ENCODE results near the gene HTT. TPM values are rescaled to one million over a fixed set of nuclear protein-coding genes. Genes with fewer than 3 reads are reported as not detected.

Gene HTT
- total RNA-seq, 8 experiments from 2014 or later = 21.9 to 102 (median 30.1) TPM

GRCh38 chr4:3207531-3208037 lies 133.1 kb downstream of the HTT start:
- in situ Hi-C loops (cut with MboI; ENCODE audit: low pct_unique_long_range_greater_than_20kb in 2 of 9, low sequenced_read_pairs in 9 of 9, unreplicated experiment in 9 of 9) = no loop called here
- H3K4me1 ChIP-seq (replicated peaks in 1 of 2) = no peaks in the 10 kb centered on the region
- H3K27ac ChIP-seq = no peak overlapping the region
- 42 to 100% (median 81%) methylated on average over 2 to 4 of the region's 5 CpGs; no CpG with 5 or more reads in 4 of the 10 experiments for WGBS, 10 experiments
- ATAC-seq (replicated peaks in 6 of 8) = no peak
- no peak overlapping the region for H3K4me3 ChIP-seq

DNA sequence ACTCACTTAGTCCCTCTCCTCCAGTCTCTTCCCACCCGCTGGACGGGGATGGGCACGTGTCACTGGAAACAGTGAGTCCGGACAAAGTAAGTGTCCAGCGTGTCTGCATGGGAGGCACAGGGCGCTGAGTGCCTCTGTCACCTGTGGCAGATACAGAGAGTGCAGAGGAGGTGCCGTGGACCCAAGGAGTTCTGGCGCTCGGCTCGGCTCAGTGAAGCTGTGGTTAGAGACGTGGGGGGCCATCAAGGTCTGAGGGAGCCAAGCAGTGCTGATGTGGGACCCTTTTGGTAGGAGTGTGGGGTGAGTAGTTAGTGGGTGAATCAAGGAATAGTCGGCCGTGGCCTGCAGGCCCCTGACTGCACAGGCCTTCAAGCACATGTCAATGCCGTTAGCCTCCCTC lies 134.3 kb downstream of the HTT start:
- Histone ChIP-seq H3K27ac (no peak overlapping the region), H3K4me3 (no peak overlapping the region), H3K4me1 (replicated peaks in 1 of 2) (no peaks in the 10 kb centered on the region)
- no peak for ATAC-seq (replicated peaks in 6 of 8)
- in situ Hi-C loops (cut with MboI; ENCODE audit: low pct_unique_long_range_greater_than_20kb in 2 of 9, low sequenced_read_pairs in 9 of 9, unreplicated experiment in 9 of 9) = no loop called here
- 90 to 100% (median 100%) methylated on average over 1 to 9 of the region's 14 CpGs; no CpG with 5 or more reads in 4 of the 10 experiments for WGBS, 10 experiments

DNA sequence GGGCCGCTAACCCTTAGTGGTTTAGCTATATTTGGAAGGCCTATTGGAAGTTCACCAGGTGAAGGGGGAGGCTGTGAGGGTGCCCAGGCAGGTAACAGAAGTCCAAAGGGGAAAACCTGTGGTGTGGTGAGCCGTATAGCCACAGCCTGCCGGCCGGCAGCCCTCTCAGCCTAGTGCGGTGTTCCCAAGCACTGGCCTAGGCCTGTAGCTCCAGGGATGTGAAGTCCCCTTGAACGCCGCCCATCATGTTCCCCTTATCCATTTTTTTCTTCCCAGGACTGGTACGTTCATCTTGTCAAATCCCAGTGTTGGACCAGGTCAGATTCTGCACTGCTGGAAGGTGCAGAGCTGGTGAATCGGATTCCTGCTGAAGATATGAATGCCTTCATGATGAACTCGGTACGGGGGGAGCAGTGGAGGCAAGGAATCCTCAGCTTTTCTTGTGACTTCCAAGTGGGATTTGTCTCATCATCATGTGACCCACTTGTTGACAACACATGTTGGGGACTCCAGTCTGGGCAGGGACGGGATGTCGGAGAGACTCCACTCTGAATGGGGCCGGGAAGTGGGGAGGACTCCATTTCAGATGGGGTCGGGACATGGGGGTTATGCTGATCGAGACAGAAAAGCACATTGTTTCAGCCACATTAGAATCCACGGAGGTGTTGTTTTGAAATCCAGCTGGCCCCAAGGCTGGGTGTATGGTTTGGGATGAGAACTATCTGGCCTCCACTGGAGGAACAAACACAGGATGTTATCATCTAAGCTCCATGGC lies 135.3 kb downstream of the HTT start:
- WGBS, 10 experiments = 60 to 100% (median 100%) methylated on average over 1 to 13 of the region's 17 CpGs; no CpG with 5 or more reads in 3 of the 10 experiments
- in situ Hi-C loops (cut with MboI; ENCODE audit: low pct_unique_long_range_greater_than_20kb in 2 of 9, low sequenced_read_pairs in 9 of 9, unreplicated experiment in 9 of 9) = no loop called here
- Histone ChIP-seq H3K27ac (no peak overlapping the region), H3K4me3 (no peak overlapping the region), H3K4me1 (replicated peaks in 1 of 2) (no peaks in the 10 kb centered on the region)
- ATAC-seq (replicated peaks in 6 of 8) = no peak

- Histone ChIP-seq H3K27ac (no peak overlapping the region), H3K4me1 (replicated peaks in 1 of 2) (no peaks in the 10 kb centered on the region), H3K4me3 (no peak overlapping the region)
- ATAC-seq (replicated peaks in 6 of 8) = no peak
- in situ Hi-C loops (cut with MboI; ENCODE audit: low pct_unique_long_range_greater_than_20kb in 2 of 9, low sequenced_read_pairs in 9 of 9, unreplicated experiment in 9 of 9) = no loop called here
- 83 to 100% (median 99%) methylated on average over 1 to 5 of the region's 6 CpGs; no CpG with 5 or more reads in 6 of the 10 experiments for WGBS, 10 experiments
These were observed 136.0 kb downstream of the HTT start for GRCh38 chr4:3210467-3210866.

GRCh38 chr4:3211866-3212265 lies 137.4 kb downstream of the HTT start:
- WGBS, 10 experiments = 82 to 100% (median 100%) methylated on average over 1 to 8 of the region's 8 CpGs; no CpG with 5 or more reads in 2 of the 10 experiments
- no peaks in the 10 kb centered on the region for H3K4me1 ChIP-seq (replicated peaks in 1 of 2)
- ATAC-seq (replicated peaks in 6 of 8) = no peak
- in situ Hi-C loops (cut with MboI; ENCODE audit: low pct_unique_long_range_greater_than_20kb in 2 of 9, low sequenced_read_pairs in 9 of 9, unreplicated experiment in 9 of 9) = no loop called here
- no peak overlapping the region for H3K27ac ChIP-seq
- no peak overlapping the region for H3K4me3 ChIP-seq

DNA sequence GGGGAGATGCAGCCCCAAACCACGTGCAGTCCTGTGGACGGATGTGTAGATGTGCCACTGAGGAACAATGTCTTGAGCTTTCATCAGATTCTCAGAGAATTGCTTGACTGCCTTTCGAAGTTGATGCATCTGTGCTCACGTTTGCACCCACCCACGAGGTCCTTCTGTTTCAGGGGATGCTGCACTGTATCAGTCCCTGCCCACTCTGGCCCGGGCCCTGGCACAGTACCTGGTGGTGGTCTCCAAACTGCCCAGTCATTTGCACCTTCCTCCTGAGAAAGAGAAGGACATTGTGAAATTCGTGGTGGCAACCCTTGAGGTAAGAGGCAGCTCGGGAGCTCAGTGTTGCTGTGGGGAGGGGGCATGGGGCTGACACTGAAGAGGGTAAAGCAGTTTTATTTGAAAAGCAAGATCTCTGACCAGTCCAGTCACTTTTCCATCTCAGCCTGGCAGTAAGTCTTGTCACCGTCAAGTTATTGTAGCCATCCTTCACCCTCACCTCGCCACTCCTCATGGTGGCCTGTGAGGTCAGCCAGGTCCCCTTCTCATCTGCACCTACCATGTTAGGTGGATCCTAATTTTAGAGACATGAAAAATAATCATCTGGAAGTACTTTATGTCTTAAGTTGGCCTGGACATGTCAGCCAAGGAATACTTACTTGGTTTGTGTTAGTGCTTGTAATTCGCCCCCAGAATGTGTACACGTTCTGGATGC lies 138.1 kb downstream of the HTT start:
- 80 to 100% (median 100%) methylated on average over 1 to 8 of the region's 12 CpGs; no CpG with 5 or more reads in 5 of the 10 experiments for WGBS, 10 experiments
- in situ Hi-C loops (cut with MboI; ENCODE audit: low pct_unique_long_range_greater_than_20kb in 2 of 9, low sequenced_read_pairs in 9 of 9, unreplicated experiment in 9 of 9) = no loop called here
- H3K4me1 ChIP-seq (replicated peaks in 1 of 2) = no peaks in the 10 kb centered on the region
- ATAC-seq (replicated peaks in 6 of 8) = no peak
- no peak overlapping the region for H3K27ac ChIP-seq
- H3K4me3 ChIP-seq = no peak overlapping the region

GRCh38 chr4:3213106-3213425 lies 138.6 kb downstream of the HTT start:
- no peak for ATAC-seq (replicated peaks in 6 of 8)
- in situ Hi-C loops (cut with MboI; ENCODE audit: low pct_unique_long_range_greater_than_20kb in 2 of 9, low sequenced_read_pairs in 9 of 9, unreplicated experiment in 9 of 9) = no loop called here
- 90 to 100% (median 100%) methylated on average over 1 to 3 of the region's 4 CpGs; no CpG with 5 or more reads in 4 of the 10 experiments for WGBS, 10 experiments
- Histone ChIP-seq H3K27ac (no peak overlapping the region), H3K4me1 (replicated peaks in 1 of 2) (no peaks in the 10 kb centered on the region), H3K4me3 (no peak overlapping the region)

DNA sequence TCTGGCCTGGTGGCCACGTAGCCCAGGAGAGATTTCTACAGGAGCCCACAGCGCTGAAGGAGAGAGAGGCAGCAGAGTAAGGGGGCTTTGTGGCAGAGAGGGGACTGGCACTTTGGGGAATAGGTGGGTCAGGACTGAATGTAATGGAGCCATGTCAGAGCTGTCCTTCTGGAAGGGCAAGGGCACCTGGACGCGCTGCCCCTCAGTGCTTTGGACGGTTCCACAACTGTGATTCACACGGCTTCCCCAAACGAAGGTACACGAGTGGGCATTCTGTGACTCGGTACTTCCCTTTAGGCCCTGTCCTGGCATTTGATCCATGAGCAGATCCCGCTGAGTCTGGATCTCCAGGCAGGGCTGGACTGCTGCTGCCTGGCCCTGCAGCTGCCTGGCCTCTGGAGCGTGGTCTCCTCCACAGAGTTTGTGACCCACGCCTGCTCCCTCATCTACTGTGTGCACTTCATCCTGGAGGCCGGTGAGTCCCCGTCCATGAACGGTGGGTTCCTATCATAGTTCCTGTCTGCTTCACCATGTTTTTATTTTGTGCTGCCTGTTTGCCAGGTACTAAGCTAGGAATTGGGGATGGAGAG lies 139.3 kb downstream of the HTT start:
- Histone ChIP-seq H3K27ac (no peak overlapping the region), H3K4me1 (replicated peaks in 1 of 2) (no peaks in the 10 kb centered on the region), H3K4me3 (no peak overlapping the region)
- 95 to 100% (median 100%) methylated on average over 1 to 6 of the region's 15 CpGs; no CpG with 5 or more reads in 3 of the 10 experiments for WGBS, 10 experiments
- ATAC-seq (replicated peaks in 6 of 8) = no peak
- in situ Hi-C loops (cut with MboI; ENCODE audit: low pct_unique_long_range_greater_than_20kb in 2 of 9, low sequenced_read_pairs in 9 of 9, unreplicated experiment in 9 of 9) = no loop called here

DNA sequence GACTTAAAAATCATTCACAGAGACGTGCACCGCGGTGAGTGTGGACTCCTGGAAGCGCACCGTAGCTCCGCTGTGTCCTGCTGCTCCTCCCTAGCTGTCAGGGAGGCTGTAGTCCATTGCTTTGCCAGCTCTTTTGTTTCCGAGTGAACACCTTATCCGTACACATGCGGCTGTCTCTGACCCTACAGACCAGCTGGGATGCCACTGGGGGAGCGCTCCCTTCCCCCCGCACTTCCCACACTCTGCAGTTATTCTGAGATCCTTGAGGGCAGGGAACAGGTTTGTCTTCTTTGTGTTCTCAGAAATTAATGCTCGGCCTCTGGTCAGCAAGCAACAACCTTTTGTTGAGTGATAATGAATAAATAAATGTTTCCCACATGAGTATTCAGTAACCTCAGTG lies 140.8 kb downstream of the HTT start:
- no peak for ATAC-seq (replicated peaks in 6 of 8)
- Histone ChIP-seq H3K4me1 (replicated peaks in 1 of 2) (no peaks in the 10 kb centered on the region), H3K27ac (no peak overlapping the region), H3K4me3 (no peak overlapping the region)
- in situ Hi-C loops (cut with MboI; ENCODE audit: low pct_unique_long_range_greater_than_20kb in 2 of 9, low sequenced_read_pairs in 9 of 9, unreplicated experiment in 9 of 9) = no loop called here
- 67 to 98% (median 89%) methylated on average over 2 to 10 of the region's 12 CpGs; no CpG with 5 or more reads in 1 of the 10 experiments for WGBS, 10 experiments

GRCh38 chr4:3215733-3216132 lies 141.3 kb downstream of the HTT start:
- in situ Hi-C loops (cut with MboI; ENCODE audit: low pct_unique_long_range_greater_than_20kb in 2 of 9, low sequenced_read_pairs in 9 of 9, unreplicated experiment in 9 of 9) = no loop called here
- no peaks in the 10 kb centered on the region for H3K4me1 ChIP-seq (replicated peaks in 1 of 2)
- ATAC-seq (replicated peaks in 6 of 8) = no peak
- 89 to 100% (median 100%) methylated on average over 1 to 3 of the region's 4 CpGs; no CpG with 5 or more reads in 1 of the 10 experiments for WGBS, 10 experiments
- no peak overlapping the region for H3K27ac ChIP-seq
- H3K4me3 ChIP-seq = no peak overlapping the region

- Histone ChIP-seq H3K4me3 (no peak overlapping the region), H3K27ac (no peak overlapping the region), H3K4me1 (replicated peaks in 1 of 2) (no peaks in the 10 kb centered on the region)
- in situ Hi-C loops (cut with MboI; ENCODE audit: low pct_unique_long_range_greater_than_20kb in 2 of 9, low sequenced_read_pairs in 9 of 9, unreplicated experiment in 9 of 9) = no loop called here
- WGBS, 10 experiments = 100% methylated on average over 1 of the region's 2 CpGs; no CpG with 5 or more reads in 6 of the 10 experiments
- no peak for ATAC-seq (replicated peaks in 6 of 8)
These were observed 142.8 kb downstream of the HTT start for GRCh38 chr4:3217266-3217665.

- Histone ChIP-seq H3K27ac (no peak overlapping the region), H3K4me1 (replicated peaks in 1 of 2) (no peaks in the 10 kb centered on the region), H3K4me3 (no peak overlapping the region)
- ATAC-seq (replicated peaks in 6 of 8) = no peak
- WGBS, 10 experiments = 84 to 100% (median 92%) methylated on average over 2 to 6 of the region's 16 CpGs; no CpG with 5 or more reads in 6 of the 10 experiments
- in situ Hi-C loops (cut with MboI; ENCODE audit: low pct_unique_long_range_greater_than_20kb in 2 of 9, low sequenced_read_pairs in 9 of 9, unreplicated experiment in 9 of 9) = no loop called here
These were observed 143.3 kb downstream of the HTT start for GRCh38 chr4:3217771-3218170.

Measured in motor neuron (in vitro differentiated cells).